Gastrocnemius medialis (tissue), 4 donors: ENCODE measurements around the gene PTGFRN.
"Not testable (repeated sequence)": the region's sequence is repeated elsewhere in the genome, so short reads cannot be mapped to it uniquely, and the experiment has no call there.

Experiments
- POLR2A ChIP-seq, 2 donors: fragments of 450-650 bp; IDR thresholded peaks; one replicate each; pipeline ENCODE4 v1.6.1; 2017; ENCODE audit warnings: antibody characterized with exemption in 2 of 2, mild to moderate bottlenecking in 2 of 2, moderate library complexity in 2 of 2
- TF ChIP-seq, protein P1 (sequence below), 5 experiments: fragments of 450-650 bp in 3 of 5; fragments of 200-600 bp in 2 of 5; sonication (generic) in 2 of 5; IDR thresholded peaks in 4 of 5; conservative IDR thresholded peaks in 1 of 5; 1 replicate in 4 of 5; 2 replicates in 1 of 5; pipeline ENCODE4 v1.5.1; 2016 to 2019; ENCODE audit warnings: antibody characterized with exemption in 5 of 5, mild to moderate bottlenecking in 3 of 5, moderate library complexity in 3 of 5

- TF ChIP-seq, protein P1, sequence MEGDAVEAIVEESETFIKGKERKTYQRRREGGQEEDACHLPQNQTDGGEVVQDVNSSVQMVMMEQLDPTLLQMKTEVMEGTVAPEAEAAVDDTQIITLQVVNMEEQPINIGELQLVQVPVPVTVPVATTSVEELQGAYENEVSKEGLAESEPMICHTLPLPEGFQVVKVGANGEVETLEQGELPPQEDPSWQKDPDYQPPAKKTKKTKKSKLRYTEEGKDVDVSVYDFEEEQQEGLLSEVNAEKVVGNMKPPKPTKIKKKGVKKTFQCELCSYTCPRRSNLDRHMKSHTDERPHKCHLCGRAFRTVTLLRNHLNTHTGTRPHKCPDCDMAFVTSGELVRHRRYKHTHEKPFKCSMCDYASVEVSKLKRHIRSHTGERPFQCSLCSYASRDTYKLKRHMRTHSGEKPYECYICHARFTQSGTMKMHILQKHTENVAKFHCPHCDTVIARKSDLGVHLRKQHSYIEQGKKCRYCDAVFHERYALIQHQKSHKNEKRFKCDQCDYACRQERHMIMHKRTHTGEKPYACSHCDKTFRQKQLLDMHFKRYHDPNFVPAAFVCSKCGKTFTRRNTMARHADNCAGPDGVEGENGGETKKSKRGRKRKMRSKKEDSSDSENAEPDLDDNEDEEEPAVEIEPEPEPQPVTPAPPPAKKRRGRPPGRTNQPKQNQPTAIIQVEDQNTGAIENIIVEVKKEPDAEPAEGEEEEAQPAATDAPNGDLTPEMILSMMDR (IDR thresholded peaks at IDR 0.05 in 4 of 5, conservative IDR thresholded peaks at IDR 0.05 in 1 of 5) = not testable (repeated sequence)
- not testable (repeated sequence) for TF ChIP-seq POLR2A (IDR thresholded peaks at IDR 0.05)
Measured at GRCh38 chr1:116863031-116863430, 46.7 kb upstream of the PTGFRN start.
